GM12891 (cell line): ENCODE data around the gene RALGPS1.

Experiments
- DNase-seq: peaks from one replicate; pipeline ENCODE4 v3.0.0; 2011; ENCODE audit warnings: low spot score; ENCODE audit not compliant: insufficient read length
- FAIRE-seq: peaks from 2 replicates; lab custom pipeline; 2011; peaks lifted over from hg19 to GRCh38; lab: Jason Lieb, UNC
- PAX5 ChIP-seq: IDR thresholded peaks from 2 replicates; pipeline ENCODE4 v1.6.1; 2011; ENCODE audit warnings: low read length, moderate library complexity, mild to moderate bottlenecking; ENCODE audit not compliant: insufficient read depth, severe bottlenecking
- POLR2A ChIP-seq: IDR thresholded peaks from 2 replicates; pipeline ENCODE4 v1.6.1; 2011; ENCODE audit warnings: low read depth, low read length, control low read depth
- POLR2AphosphoS5 ChIP-seq: IDR thresholded peaks from 2 replicates; pipeline ENCODE4 v1.6.1; 2011; ENCODE audit warnings: low read depth, low read length, control low read depth
- POU2F2 ChIP-seq: IDR thresholded peaks from 2 replicates; pipeline ENCODE4 v1.6.1; 2011; ENCODE audit warnings: low read depth, mild to moderate bottlenecking, control low read depth, low read length, moderate library complexity
- SPI1 ChIP-seq: IDR thresholded peaks from 2 replicates; pipeline ENCODE4 v1.6.1; 2011; ENCODE audit warnings: low read depth, low read length, control low read depth
- TAF1 ChIP-seq: IDR thresholded peaks from 2 replicates; pipeline ENCODE4 v1.6.1; 2011; ENCODE audit warnings: low read depth, low read length, control low read depth

Gene RALGPS1

DNA sequence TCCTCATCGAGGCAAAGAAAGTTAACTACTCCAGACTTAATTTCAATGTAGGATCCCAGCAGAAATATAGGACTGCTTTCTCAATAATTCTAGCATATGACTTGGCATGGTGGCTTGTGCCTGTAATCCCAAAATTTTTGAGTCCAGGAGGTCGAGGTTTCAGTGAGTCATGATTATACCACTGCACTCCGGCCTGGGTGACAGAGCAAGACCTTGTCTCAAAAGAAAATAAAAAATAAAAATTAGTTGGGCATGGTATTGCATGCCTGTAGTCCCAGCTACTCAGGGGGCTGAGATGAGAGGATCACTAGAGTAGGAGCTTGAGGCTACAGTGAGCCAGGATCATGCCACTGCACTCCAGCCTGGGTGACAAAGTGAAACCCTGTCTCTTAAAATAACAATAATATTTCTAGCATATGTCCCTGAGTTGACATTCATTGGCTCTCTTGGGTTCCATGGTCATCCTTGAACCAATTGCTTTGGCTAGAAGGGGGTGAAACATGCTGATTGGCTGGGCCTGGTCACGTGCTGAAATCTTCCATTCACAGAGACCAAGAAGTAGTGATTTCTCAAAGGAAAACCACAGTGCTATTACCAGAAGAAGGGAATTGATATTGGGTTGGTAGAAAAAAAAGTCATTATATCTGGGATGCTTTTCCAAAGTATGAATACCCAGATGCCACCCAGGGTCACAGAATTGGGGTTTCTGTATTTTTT lies 318.4 kb downstream of the RALGPS1 start:
- no peak for DNase-seq
- no peak for TF ChIP-seq PAX5
- TF ChIP-seq POLR2A: no peak
- TF ChIP-seq POU2F2: no peak
- no peak for TF ChIP-seq POLR2AphosphoS5
- no peak for TF ChIP-seq TAF1
- no peak for TF ChIP-seq SPI1
- FAIRE-seq: no peak

GRCh38 chr9:127233550-127233949 lies 319.0 kb downstream of the RALGPS1 start:
- no peak for FAIRE-seq
- TF ChIP-seq POU2F2 (no peak), POLR2AphosphoS5 (no peak), TAF1 (no peak), POLR2A (no peak), PAX5 (no peak), SPI1 (no peak)
- DNase-seq: no peak

- DNase-seq (no peak), FAIRE-seq (no peak)
- TF ChIP-seq POLR2AphosphoS5: no peak
- TF ChIP-seq SPI1: no peak
Measured at GRCh38 chr9:127233989-127234388, 319.4 kb downstream of the RALGPS1 start.

DNA sequence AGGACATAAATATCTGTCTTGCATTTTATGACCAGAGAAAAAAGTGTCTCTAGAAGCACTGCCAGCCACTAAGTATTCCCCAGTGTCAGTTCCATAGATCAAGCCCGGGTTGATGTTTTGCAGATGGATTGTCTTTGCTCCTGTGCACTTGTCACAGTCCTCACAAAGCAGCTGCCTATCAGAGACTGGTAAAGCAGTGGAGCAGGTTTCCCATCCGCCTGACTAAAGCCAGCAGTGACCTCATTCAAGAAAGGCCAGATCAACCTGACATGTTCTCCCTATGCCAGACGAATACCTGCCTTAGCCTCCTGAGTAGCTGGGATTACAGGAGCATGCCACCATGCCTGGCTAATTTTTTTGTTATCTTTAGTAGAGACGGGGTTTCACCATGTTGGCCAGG lies 323.2 kb downstream of the RALGPS1 start:
- TF ChIP-seq POU2F2 (no peak), POLR2AphosphoS5 (no peak), TAF1 (no peak), POLR2A (no peak), PAX5 (no peak), SPI1 (no peak)
- FAIRE-seq (no peak), DNase-seq (no peak)

DNA sequence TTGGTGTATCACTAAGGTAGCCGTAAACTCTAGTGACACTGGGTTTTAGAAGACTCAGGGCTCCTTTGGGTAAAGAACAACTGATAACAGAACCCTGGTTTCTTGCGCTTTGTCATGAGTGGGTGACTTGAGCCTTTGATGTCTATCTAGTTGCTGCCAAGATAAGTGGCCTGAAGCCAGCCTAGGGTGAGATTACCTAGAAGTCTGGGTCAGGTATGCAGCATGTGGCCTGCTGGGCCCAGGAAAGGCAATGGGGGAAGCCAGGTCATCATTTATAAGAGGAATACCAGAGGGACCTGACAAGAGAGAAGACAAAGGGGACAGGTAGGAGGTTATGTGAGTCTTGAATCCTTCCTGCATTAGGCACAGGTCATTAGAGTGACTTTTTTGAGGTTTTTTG lies 326.8 kb downstream of the RALGPS1 start:
- FAIRE-seq: no peak
- no peak for DNase-seq

GRCh38 chr9:127244609-127245601 lies 330.3 kb downstream of the RALGPS1 start:
- peak; percentile 97 for FAIRE-seq
- DNase-seq: peak; percentile 85
- TF ChIP-seq POLR2AphosphoS5 (peak; percentile 68), TAF1 (peak; percentile 50; the same call in 1 of the 2 replicates), POLR2A (peak; percentile 76), SPI1 (no peak), PAX5 (no peak), POU2F2 (no peak)

More for the DNA sequence above, 326.8 kb downstream of the RALGPS1 start:
- TF ChIP-seq POLR2AphosphoS5 (no peak), POLR2A (no peak), SPI1 (no peak), PAX5 (no peak)

- TF ChIP-seq POU2F2 (no peak), POLR2AphosphoS5 (no peak), PAX5 (no peak), POLR2A (no peak), SPI1 (no peak), TAF1 (no peak)
- FAIRE-seq (no peak), DNase-seq (no peak)
Measured at GRCh38 chr9:127245637-127246164, 331.1 kb downstream of the RALGPS1 start.

DNA sequence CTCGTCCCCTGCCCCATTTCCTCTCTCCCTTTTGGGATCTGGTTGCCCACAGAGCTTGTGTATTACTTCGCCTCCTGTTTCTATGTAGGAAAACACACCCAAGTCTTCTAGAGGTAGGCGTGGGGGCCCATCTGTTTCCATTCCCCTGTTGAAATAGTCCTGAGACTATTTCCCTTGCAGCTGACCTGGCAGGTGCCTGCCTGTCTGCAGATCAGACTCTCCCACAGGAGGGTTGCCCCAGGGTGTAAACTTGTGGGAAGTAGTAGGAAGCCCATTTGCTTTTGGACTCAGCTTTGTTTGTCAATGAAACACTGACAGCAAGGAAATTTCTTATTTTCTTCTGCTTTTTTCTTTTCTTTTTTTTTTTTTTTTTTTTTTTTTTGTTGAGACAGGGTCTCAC lies 333.7 kb downstream of the RALGPS1 start:
- DNase-seq: no peak
- TF ChIP-seq PAX5: no peak
- FAIRE-seq: no peak

- TF ChIP-seq TAF1 (no peak), PAX5 (no peak), POU2F2 (no peak)
- FAIRE-seq (no peak), DNase-seq (no peak)
Measured at GRCh38 chr9:127249877-127250276, 335.3 kb downstream of the RALGPS1 start.

DNA sequence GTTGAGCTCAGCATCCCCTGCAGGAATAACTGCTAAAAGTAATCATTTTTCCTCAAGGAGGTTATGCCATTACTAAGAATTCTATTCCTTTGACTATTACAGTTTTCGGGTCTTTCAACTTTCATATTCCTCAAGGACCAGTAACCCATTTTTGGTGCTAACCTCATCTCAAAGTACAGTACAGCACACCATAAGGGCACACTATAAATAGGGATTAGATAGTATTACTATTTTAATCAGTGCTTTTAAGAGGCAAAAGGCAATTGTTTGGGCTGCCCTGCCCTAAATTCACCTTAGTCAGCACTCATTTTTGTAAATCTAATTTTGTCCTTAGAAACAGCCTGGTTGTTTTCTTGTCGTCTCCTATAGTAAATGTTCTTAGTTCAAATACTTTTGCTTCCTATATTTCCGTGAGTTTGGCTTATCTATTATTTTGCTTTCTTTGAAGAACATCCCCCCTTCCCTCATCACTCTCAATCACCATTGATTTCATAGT lies 336.4 kb downstream of the RALGPS1 start:
- FAIRE-seq (no peak), DNase-seq (no peak)
- TF ChIP-seq PAX5 (no peak), POU2F2 (no peak), SPI1 (no peak), POLR2A (no peak), POLR2AphosphoS5 (no peak), TAF1 (no peak)
